Measurements from ENCODE around the gene UBE2J2.
A peak's percentile ranks its signal among the peaks of the same experiment; 100 is the strongest.

Gene UBE2J2

DNA sequence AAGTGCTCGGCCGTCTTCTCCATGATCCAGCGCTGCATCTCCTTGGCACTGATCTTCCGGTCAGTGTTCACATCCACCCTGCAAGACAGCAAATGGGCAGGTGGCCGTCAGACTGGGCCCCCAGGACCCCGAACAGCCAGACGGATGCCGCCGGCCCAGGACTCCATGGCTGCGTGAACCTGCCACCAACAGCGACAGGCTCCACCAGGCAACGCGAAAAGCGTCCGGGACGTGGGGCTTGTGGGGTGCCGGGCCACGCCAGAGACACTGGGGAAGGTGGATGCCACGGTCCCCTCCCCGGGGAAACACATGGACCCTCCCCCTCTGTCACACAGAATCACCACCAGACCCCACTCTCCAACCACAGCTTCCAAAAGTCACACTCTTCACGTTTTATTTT is 49.8 kb downstream of the UBE2J2 start:
- DNase-seq: no peak

DNA sequence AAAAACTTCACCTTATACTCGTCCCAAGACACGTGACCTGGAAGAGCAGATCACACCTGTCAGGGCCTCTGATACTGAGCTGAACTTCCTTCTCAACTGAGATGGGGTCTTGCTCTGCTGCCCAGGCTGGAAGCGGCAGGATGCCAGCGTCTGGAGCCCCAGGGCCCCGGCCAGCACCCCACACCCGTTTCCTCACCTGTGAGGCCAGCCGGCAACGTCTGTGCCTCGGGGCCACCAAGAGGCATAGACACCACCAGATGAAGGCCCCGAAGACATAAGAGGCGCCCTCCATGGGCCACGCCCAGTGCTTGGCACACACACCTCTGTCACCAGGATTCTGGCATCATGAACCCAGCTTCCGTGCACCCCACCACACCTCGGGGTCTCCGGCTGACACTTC is 50.3 kb downstream of the UBE2J2 start:
- DNase-seq: no peak

DNA sequence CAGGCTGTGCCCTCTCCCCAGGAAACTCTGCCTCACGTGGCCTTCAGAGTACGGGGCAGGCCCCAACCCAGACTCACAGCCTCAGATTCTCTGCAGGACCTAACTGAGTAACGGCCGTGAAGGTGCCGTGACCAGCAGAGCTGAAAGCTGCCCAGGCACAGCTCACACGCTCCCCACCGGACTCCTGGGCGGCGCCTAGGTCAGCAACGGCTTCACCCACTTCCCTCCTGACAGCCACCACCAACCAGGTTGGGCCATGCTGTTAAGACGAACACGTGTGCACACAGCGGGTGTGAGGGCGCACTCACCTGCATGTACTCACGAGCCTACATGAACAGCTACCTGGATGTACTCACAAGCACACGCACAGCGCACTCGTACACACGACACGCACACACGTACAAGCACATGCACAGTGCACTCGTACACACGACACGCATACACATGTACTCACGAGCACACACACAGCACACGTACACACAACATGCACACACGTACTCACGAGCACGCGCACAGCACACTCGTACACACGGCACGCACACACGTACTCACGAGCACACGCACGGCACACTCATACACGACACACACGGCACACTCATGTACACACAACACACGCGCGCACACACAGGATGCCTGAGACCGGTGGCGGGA is 51.0 kb downstream of the UBE2J2 start:
- no peak for DNase-seq

DNA sequence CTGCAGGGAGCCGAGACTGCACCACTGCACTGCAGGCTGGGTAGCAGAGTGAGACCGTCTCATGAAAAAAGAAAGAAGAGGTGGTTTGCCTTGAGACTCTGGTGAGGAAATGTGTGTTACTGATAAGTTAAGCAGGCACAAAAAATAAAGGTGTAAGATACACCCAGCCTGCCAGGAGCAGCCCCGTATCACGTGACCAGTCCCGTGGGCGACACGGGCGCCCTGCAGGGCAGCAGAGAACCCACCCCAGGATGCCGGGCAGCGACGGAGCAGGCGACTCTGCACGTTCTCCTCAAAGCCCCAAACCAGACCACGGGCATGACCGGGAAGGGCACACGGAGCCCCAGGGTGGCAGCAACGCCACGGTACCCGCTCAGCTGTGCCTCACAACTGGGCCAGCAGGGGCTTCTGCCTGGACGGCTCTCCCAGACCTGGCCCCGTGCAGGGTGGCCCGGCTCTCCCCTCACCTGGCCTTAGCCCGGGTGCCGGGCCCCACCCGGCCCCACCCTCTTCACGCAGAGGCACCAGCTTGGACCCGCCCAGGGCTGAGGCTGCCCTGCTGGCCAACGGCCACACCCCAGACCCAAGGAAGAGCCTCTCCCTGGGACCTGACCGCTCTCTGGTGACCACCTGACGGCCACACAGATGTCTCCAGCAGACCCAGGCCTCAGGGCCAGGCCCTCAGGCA is 51.6 kb downstream of the UBE2J2 start:
- no peak for DNase-seq

DNA sequence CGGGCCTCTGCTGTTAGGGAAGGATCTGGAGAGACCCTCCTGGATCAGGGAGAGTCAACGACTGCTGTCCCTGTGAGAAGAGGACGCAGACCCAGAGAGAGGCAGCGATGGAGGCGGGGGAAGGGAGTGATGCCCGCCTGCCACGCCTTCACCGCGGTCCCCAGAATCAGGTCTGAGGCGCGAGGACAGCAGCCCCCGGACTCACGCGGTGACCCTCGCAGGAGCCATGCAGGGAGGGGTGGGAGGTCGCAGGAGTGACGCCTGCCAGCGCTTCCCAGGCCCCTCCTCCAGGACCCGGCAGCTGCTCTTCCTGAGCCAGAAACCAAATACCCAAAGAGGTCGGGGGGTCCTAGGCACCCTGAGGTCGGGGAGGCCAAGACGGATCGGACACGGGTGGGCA is 53.5 kb downstream of the UBE2J2 start:
- DNase-seq: no peak

DNA sequence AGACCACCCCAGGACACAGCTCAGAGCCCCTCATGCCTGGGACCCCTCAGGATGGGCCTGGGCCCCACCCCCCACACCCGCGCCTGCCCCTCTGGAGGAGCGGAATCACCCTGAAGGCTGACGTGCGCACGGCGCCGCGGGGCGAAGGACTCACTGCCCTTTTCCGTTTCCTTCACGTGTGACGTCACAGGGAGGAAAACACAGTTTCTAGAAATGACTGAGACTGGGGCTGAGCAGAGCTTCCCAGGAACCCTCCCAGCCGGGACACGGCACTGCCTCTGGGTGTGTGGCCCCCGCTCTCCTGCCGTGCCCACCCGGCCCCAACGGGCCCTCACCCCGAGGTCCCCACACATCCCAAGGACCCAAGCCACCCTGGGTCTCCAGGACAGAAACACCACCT is 54.3 kb downstream of the UBE2J2 start:
- DNase-seq: no peak

DNA sequence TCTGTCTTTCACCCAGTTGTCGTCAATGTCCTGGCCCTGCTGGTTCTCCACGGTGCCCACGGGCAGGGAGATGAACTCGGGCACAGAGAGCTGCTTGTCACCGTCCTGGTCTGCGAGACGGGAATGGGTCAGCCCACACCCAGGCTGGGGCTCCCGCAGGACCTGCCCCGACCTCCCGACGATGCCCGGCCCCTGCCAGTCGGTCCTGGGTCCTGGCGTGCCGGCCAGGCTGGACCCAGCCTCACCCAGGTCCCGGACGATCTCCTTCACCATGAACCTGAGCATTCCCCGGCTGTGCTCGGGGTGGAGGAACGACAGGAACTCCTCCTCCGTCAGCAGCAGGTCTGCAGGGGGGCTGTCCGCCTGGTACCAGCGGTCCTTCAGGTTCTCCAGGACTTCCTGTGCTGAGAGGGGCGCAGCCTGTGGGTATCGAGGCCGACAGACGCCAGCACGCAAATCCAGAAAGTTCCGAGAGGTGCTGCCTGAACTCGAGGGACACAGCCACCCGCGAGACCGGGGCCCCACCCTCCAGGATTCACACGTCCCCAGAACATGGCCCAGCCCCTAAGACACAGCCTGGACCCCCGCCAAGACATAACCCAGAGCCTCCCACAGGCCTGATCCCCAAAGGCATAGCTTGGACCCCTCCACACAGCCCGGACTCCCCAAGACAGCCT is 55.0 kb downstream of the UBE2J2 start:
- no peak for DNase-seq

DNA sequence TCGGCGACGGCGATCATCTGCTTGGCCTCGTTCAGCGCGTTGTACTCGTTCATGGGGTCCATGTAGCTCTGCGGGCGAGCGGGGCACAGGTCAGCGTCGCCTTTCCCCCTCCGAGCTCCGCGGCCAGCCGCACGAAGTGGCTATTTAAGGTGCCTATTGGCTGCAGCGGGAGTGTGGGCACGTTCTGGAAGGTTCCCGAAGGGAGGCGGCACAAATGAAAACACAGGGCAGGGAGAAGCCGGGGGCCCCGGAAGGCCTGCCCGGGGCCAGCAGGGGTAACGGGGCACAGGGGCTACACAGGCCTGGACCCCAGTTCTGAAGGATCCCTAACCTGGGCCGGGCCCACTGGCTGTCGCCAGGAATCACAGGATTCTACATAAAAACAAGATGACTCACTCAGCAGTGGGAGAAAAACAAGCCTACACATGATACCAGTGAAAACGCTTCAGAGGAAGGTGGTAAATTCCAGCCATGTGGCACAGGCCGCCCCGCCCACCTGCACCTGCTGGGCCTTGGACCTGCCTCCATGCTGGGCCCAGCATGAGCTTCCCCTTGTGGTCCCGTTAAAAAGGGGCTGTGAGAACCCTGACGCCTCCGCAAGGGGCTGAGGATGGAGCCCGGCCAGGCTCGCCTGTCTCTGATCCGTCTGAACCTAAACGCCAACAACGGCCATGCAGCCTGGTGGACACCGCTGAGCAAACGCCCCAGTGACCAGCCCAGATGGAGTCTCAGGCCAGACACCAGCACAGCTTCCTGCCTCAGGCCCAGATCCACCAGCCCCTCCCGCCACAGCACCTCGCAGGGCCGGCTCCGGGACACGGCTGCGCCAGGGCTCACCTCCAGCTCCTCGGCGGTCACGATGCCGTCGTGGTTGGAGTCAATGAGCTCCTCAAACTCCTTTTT is 55.8 kb downstream of the UBE2J2 start:
- DNase-seq: no peak

DNA sequence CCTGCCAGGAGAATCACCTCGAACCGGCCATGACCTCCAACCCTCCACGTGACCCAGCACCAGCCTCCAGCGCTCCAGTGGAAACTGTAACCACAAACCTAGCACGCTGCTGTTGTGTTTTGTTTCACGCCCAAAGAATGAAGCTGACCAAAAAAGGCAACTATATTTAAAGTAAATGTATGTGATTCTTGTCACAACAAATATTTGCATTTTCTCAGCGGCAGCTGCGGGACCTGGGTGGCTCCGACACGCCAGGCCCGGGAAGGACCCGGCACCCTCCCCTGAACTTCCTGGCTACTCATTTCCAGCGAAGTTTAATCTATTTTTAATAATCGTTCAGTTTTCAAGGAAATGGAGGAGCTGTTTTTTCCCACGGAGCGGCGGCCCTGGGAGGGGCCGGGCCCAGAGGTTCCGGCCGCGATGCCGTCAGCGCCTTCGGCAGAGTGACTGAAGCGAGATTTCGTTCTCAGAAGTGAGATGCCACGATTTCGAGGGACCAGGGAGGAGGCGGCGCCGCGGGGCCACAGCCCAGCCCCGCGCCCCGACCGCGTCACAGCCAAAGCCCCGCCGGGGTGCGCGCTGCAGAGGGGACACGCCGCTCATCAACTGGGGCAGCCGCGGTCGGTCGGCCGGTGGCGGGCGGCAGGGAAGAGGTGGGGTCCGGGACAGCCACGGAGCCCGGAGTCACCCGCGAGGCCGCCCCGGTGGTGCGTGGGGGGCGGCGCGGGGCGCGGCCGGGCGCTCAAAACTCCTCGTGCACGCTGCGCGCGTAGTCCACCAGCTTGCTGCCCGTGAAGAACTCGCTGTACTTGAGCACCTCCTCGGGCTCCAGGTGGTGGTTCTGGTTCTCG is 56.7 kb downstream of the UBE2J2 start:
- no peak for DNase-seq

DNA sequence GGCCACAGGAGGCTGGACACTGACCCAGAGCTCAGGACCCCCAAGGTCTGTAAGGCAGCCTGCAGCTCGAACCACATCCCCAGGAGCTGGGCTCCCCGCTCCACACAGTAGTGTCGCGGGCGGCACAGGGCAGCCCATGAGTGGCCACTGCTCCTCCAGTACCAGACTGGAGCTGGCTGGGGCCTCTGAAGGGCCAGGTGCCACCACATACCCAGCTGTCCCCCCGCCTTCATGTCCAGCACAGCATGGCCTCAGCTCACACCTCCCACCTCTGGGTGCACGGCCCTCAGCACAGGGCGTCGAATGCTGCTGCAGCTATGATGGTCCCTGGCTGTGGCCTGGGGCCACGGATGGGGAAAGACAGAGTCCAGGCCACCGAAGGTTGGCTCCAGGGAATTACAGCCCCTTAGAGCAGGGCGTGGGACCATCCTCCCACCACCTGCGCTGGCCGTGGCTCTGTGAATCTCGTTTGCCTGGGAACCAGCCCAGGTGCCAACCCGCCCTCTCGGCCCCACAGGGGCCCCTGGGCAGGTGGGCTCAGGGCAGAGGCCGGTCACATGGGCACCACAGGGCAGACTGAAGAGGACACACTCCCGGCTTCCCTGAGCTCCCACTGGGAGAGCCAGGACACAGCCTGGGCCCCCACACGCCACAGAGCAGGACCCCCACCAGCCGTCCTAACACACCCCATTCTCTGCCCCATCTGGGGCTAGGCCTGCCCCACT is 57.6 kb downstream of the UBE2J2 start:
- no peak for DNase-seq

DNA sequence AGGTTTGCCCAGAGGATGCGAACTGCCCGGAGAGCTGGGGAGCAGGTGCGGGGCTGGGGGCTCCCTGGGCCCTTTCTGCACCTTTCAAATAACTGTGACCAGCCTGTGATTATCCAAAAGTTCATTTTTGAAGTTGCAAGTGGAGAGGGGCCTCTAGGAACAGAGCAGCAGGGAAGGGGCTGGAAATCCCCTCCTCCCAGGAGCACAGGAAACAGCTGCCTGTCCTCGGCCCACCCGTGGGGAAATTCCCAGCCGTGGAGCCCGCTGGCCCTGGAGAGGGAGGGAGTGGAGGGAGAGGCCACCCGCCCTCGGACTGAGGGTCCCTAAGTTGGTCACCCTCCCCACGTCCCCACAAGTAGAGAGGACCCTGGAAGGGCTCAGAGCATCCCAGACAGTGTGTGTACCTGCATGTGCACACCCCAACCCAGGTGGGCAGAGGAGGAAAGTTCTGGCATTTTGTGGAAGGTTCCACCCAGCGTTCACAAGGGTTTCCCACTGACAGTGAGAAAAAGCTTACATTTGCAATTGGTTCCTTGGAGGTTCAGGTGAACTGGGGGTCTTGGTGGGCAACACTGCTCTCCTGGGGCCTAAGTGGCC is 58.5 kb downstream of the UBE2J2 start:
- DNase-seq: no peak

DNA sequence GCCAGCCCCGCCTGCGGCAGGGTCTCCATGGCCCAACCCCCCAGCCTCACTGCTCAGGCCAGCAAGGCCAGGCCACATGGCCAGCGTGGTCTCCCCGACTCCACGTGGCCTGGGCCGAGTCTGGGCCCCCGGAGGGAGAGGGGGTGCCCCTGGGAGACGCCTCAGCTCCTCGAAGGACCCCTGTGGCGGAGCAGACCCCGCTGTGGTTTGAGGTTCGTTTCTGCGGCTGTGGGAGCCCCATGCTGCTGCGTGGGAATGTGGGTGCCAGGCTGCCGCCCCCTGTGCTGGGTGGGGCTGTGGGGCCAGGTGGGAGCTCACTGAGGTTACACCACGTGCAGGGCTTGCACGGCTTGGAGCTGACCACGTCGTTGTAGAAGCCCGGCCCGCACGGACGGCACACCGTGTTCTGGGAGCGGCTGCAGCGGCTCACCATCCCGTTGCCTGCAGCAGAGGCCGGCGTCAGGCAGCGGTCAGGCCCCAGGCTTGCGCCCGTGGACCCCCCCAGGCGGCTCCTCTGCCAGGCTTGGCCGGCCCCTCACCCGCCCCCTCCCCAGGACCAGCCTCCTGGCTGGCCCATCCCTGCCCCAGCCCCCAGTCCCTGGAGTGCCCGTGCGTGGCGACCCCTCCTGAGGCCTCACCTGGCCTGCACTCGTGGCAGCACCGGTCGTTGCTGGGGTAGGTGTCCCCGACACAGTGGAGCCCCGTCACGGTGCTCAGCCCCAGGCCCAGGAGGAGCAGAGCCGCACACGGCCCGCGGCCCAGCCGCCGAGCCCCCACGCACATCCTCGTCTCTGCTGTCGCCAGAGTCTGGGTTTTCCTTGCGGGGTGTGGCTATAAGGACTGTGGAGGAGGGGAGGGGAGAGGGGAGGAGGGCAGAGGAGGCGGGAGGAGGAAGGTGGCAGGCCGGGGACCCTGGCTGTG is 60.0 kb downstream of the UBE2J2 start, which contains the start of gene TNFRSF4:
TNFRSF4 (minus strand) TSS at position 809 of the 921 bp plus-strand sequence; CDS start at position 783, 26 bp downstream.
- DNase-seq: no peak

DNA sequence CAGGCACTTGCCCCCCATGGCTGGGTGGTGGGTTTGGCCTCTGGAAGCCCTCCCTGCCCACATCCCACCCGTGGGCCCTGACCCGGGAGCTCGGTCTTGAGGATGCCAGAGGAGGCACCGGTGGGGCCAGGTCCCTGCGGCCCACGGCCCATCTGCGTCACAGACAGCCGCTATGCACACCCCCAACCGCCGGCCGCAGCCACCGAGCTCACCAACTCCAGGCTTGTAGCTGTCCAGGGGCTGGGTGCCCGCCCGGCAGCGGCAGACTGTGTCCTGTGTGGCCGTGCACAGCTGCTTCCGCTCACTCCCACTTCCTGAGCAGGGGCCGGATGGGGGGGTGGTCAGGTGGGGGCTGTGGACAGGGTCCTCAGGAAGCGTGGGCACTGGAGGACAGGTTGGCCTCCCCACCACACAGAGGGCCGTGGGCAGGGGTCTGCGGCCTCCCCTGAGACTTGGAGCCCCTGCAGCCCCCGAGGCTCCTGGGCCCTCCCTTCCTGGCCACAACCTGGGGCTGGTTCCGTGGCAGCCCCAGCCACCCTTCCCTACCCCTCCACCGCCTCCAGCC is 60.8 kb downstream of the UBE2J2 start:
- no peak for DNase-seq

DNA sequence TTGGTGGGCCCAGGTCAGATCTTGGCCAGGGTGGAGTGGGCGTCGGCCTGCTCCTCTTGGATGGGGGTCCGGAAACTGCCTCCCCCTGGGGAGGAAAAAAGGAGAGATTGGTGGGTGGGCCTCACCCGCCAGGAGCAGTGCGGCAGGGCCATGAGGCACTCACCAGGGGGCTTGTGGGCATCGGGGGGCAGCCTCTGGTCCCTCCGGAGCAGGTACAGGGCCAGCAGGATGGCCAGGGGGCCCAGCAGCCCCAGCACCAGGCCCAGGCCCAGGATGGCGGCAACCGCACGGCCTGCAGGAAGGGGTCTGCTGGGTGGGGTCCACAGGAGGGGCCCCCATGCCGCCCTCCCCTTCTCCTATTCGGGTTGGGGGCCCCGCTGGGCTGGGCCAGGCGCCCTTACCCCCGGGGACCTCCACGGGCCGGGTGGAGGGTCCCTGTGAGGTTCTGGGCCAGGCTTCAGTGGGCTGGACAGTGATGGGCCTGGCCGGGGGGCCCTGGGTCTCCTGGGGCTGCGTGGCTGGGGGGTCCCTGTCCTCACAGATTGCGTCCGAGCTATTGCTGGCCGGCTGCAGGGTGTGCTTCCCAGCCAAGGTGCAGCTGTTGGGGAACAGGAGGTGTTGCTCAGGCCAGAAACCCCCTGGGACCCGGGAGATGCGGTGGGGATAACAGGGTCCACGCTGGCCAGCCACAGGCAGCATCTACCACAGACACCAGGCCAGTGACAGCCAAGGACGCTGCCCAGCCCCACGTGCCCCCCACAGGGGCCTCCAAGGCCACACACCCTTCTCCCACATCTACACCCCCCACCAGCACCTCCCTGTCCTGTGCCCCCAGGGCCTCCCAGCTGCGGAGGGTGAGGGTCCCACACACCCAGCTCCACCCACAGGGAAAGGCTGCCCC is 61.9 kb downstream of the UBE2J2 start:
- no peak for DNase-seq

DNA sequence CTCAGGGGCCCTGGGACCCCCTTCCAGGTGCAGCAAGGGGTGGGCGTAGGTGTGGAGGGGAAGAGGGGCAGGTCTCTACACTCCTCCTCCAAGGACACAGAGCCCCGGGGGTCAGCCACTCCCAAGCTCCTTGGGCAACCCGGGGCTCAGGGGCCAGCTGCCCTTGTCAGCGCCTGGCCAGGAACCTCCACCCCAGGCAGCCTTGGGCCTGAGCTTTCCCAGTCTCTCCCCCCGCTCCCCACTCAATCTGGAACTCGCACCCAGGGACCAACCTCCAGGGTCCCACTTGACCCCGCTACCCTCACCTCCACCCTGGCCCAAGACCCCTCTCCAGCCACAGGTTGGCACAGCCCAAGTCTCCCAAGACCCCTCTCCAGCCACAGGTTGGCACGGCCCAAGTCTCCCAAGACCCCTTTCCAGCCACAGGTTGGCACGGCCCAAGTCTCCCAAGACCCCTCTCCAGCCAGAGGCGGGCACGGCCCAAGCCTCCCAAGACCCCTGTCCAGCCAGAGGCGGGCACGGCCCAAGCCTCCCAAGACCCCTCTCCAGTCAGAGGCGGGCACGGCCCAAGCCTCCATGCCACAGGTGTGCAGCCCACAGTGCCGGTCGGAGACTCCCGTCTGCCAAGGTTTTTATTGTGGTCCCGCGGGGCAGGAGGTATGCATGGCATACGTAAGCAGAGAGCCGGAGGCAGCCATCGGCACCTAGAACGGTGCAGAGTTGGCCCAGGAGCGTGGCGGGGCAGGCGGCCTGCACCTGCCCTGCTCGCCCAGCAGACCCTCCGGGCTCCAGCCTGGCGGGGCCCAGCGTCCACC is 62.7 kb downstream of the UBE2J2 start:
- no peak for DNase-seq

DNA sequence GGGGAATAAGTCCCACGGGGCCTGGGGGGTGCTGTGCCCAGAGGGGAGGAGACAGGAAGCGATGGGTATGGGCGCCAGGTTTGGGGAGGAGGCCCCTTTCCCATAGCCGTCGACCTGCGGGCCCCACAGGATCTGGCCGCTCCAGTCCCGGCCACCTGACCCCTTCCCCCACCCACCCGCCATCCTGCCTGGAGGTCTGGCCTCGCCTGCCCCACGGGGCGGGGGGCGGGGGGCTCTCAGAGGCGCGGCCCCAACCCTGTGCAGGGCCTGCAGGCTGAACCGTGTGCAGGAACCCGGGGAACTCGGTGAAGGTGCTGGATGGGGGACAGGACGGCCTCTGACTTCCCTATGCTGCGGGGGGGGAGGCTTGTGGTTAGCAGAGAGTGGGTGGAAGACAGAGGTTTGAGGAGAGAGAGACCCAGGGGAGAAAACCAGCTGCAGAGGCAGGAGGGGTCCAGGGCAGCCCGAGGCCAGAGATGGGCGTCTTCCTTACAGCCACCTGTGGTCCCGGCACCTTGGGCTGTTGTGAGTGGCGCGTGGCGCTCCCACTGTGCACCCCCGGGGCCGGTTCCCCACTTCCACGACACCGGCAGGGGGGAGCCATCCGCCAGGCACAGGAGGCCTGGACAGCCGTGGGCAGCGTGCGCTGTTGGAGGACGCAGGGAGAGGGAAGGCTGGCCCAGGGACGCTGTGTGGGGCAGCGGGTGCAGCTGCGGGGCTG is 64.8 kb downstream of the UBE2J2 start:
- DNase-seq: peak; percentile 22

DNA sequence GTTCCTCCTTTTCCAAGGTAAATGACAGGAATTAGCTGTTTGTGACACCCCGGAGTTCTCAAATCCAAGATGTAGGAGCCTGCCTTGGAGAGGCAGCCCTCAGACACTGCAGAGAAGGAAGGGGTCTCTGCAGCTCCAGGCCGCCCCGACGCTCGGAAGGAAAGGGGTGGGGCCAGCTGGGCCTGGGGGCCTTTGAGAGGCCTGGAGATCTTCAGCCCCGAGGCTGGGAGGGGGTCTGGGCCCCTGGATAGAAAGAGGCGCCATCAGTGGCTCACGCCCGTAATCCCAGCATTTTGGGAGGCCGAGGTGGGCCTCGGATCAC is 66.1 kb downstream of the UBE2J2 start:
- no peak for DNase-seq
